Fibroblast of skin of back (primary cell): ENCODE results near the gene ZSCAN18.

Experiments used
- DNase-seq: peaks from one replicate; pipeline ENCODE4 v3.0.0-alpha.2; 2013

ZSCAN18 gene

GRCh38 chr19:58042495-58043340, 55.3 kb downstream of the ZSCAN18 start:
- DNase-seq: no peak

GRCh38 chr19:58040751-58041525, 57.1 kb downstream of the ZSCAN18 start:
- DNase-seq: no peak

- no peak for DNase-seq
These were observed 59.3 kb downstream of the ZSCAN18 start for GRCh38 chr19:58038688-58039204.

- no peak for DNase-seq
These were observed 59.9 kb downstream of the ZSCAN18 start for GRCh38 chr19:58037927-58038687.

GRCh38 chr19:58035863-58036262, 62.2 kb downstream of the ZSCAN18 start:
- no peak for DNase-seq

GRCh38 chr19:58034477-58034793, 63.6 kb downstream of the ZSCAN18 start:
- no peak for DNase-seq
